ENCODE measurements around the gene AATK.
A peak's percentile ranks its signal among the peaks of the same experiment; 100 is the strongest.
"Not testable (repeated sequence)": the region's sequence is repeated elsewhere in the genome, so short reads cannot be mapped to it uniquely, and the experiment has no call there.

The AATK gene

GRCh38 chr17:81092518-81093095 is 73.4 kb downstream of the AATK start:
- no peak for DNase-seq (ENCODE audit: low spot score)

- DNase-seq (ENCODE audit: low spot score) = no peak
Measured at GRCh38 chr17:81091774-81092517, 74.1 kb downstream of the AATK start.

GRCh38 chr17:81091154-81091553 is 74.9 kb downstream of the AATK start:
- DNase-seq (ENCODE audit: low spot score) = no peak

GRCh38 chr17:81090361-81091136 is 75.5 kb downstream of the AATK start:
- peak; percentile 13 for DNase-seq (ENCODE audit: low spot score)

GRCh38 chr17:81086789-81087551 is 79.1 kb downstream of the AATK start:
- no peak for DNase-seq (ENCODE audit: low spot score)

- DNase-seq (ENCODE audit: low spot score) = no peak
Measured at GRCh38 chr17:81085420-81085911, 80.6 kb downstream of the AATK start.

GRCh38 chr17:81084680-81085419 is 81.2 kb downstream of the AATK start:
- no peak for DNase-seq (ENCODE audit: low spot score)

- no peak for DNase-seq (ENCODE audit: low spot score)
Measured at GRCh38 chr17:81083125-81083765, 82.8 kb downstream of the AATK start.

- DNase-seq (ENCODE audit: low spot score) = no peak
Measured at GRCh38 chr17:81082177-81083073, 83.6 kb downstream of the AATK start.

- no peak for DNase-seq (ENCODE audit: low spot score)
Measured at GRCh38 chr17:81081222-81082176, 84.5 kb downstream of the AATK start.

- no peak for DNase-seq (ENCODE audit: low spot score)
Measured at GRCh38 chr17:81080019-81080418, 86.0 kb downstream of the AATK start.

- DNase-seq (ENCODE audit: low spot score) = not testable (repeated sequence)
Measured at GRCh38 chr17:81078026-81078913, 87.8 kb downstream of the AATK start.

- DNase-seq (ENCODE audit: low spot score) = no peak
Measured at GRCh38 chr17:81076141-81076679, 89.8 kb downstream of the AATK start.

GRCh38 chr17:81075307-81075706 is 90.7 kb downstream of the AATK start:
- DNase-seq (ENCODE audit: low spot score) = no peak

GRCh38 chr17:81074875-81075274 is 91.1 kb downstream of the AATK start:
- no peak for DNase-seq (ENCODE audit: low spot score)

GRCh38 chr17:81073967-81074839 is 91.8 kb downstream of the AATK start:
- no peak for DNase-seq (ENCODE audit: low spot score)

Data from CD4-positive, alpha-beta T cell treated with Interleukin-6 at 100 ng/mL for 8 hours (primary cell).